NCI-H1417 treated with DMSO at 0.1 percent for 48 hours (cell line): ENCODE results near the gene ABLIM1.

Source experiments
- DNase-seq: peaks from one replicate; lab custom pipeline; 2025; lab: John Stamatoyannopoulos, UW

Gene ABLIM1

DNA sequence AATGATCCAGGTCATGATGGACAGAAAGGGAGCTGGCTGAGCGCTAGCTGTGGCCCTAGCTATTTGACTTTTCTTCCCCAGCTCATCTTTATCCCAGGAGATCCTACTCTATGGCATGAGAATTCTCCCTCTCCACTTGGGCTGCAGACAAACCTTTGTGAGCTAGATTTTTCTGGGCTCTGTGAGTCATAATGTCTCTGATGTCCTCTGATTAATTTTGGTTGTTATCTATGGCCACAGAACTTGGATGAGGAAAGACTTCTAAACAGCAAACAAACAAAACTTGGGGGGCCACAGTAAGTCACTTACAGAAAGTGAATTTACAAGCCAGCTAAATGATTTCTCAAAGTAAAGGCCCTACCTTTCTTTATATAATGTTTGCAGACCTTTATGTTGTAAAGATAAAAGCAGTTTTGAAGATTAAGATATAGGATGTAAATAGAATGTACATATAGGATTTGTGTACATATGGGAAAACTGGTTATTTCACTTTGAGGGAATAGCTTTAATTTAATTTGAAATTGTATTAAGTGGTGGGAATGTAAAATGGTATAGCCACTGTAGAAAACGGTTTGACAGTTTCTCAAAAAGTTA lies 10.4 kb downstream of the ABLIM1 start:
- no peak for DNase-seq

DNA sequence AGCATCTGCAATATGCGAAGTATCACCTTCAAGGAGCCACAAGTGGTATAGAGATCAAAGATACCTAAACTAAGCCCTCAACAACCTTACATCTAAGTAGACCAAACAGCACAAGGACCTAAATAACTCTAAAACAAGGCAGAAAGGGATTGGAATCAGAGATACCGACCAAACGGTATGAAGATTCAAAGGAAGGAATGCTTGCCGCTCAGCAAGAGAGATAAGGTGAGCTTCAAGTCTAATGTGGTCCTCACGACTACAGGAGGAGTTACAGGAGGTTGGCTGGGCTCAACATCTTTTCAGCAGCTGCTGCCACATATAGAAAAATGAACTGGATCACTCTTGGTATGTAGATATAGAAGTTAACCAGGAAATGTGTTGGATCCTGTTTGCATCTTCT lies 11.6 kb downstream of the ABLIM1 start:
- no peak for DNase-seq

DNA sequence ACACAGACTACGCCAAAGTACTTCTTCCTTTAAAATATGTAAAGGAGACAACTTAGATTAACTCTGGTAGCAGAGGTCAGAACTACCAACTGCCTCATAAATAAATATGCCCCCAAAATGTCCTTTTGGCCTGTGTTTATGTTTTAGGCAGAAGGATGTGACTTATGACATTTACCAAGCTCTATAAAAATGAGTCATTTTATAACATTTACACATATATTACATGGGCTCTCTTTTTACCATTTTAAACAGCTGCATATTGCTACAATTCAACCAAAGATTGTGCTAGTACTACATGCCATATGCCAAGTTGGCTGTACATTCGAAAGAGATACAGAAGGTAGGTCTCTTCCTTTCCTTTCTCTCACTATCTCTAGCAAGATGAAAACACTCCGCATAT lies 12.4 kb downstream of the ABLIM1 start:
- DNase-seq = no peak

DNA sequence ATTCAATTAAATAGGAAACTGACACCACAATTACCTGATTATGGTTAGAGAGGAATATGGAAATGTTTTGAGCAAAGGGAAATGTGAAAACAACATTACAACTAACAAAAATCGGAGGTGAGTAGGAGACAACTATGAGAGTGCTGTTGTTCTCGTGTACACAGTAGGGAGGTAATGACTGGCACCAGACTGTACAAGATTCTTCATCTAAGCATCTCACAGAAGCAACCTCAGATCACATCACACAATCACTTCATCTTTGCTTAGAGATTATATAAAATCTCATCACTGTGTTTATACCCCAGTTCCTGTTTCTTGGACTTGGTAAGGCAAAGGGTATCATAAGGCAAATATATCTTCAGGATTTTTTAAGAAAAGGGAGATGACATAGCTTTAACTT lies 14.9 kb downstream of the ABLIM1 start:
- DNase-seq = no peak

DNA sequence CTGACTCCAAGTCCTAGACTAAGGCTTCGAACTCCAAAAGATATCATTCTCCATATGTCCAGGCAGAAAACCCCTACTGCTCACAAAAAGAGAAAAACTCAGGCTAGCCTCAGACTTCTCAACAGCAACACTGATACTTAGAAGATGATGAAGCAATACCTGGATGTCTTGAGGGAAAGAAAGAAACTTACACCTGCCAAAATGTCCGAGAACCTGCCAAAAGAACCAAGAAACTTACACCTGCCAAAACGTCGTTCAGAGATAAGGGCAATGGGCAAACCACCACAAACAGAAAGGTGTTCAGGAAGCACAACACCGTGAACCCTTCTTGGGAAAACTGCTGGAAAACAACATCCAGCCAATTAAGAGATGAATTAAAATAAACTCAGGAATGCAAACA lies 15.3 kb downstream of the ABLIM1 start:
- DNase-seq = no peak

- no peak for DNase-seq
These were observed 19.1 kb downstream of the ABLIM1 start for GRCh38 chr10:114638821-114639625.

DNA sequence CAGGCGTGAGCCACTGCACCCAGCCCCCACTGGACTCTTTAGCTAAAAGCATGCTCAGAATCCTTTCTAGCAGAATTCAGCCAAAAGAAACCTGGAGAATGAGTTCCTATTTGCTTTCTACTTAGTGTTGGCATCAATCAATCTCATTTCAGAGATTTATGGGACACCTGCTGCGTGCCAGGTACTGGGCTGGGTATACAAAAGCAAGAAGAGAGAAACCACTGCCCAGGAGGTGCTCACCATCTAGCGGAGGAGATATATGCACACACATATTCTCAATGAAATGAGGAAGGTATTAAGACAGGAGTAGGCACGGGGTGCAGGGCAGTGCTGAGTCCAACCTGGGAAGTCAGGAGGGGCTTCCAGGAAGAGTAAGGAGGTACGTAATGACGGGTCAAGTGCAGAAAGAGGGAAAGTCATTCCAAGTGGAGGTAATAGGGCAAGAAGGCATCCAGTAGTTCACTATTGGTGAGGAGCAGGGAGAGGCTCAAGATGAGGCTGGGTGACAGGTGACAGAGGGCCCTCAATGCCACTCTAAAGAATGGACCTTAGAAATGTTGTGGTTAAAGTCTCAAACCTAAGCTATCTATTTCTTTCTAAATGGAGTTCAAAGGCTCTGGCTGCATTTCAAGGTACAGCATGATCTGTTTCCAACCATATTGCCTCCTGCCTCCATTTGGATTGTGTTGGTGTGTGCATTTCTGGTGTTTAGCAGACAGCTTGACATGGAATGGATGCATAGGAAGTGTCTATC lies 22.1 kb downstream of the ABLIM1 start:
- DNase-seq = no peak

GRCh38 chr10:114635101-114635500 lies 23.0 kb downstream of the ABLIM1 start:
- no peak for DNase-seq

GRCh38 chr10:114634609-114634979 lies 23.5 kb downstream of the ABLIM1 start:
- DNase-seq = no peak

DNA sequence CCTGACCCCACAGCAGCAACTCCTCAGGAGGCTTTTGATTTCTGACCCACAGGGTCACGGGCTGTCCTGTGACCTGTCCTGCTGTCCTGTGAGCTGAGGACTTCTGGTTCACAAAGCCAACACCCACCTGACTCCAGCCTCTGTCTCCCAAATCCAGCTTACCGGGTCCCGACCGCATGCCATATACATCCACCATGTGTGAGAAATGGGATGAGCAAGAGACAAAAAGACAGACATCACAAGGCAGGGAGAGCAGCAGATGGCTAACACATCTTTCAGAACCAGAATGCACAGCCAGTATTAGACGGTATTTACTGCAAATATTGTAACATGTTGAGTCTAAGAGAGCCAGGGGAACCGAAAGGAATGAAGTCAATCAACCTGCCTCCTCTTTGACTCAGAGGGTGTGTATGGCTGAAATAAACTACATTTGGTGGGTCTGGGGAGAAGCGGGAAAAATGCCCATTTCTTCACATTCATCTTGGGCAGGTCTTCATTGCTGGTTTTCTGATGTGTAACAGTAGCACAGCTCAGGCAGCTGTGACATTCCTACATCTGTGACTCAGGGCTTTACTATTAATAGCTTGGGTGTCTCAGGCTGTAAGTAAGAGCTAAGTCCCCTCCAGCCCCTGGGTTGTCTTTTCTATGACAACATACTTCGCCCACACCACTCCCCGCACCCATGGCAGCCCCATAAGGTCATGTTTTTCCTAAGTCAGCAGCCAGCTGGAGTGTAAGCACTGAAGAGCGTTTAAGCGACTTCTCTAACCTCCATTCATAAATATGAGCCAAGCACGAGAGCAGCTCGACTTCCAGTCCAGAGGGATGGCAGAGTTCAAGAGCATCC lies 25.0 kb downstream of the ABLIM1 start:
- no peak for DNase-seq

DNA sequence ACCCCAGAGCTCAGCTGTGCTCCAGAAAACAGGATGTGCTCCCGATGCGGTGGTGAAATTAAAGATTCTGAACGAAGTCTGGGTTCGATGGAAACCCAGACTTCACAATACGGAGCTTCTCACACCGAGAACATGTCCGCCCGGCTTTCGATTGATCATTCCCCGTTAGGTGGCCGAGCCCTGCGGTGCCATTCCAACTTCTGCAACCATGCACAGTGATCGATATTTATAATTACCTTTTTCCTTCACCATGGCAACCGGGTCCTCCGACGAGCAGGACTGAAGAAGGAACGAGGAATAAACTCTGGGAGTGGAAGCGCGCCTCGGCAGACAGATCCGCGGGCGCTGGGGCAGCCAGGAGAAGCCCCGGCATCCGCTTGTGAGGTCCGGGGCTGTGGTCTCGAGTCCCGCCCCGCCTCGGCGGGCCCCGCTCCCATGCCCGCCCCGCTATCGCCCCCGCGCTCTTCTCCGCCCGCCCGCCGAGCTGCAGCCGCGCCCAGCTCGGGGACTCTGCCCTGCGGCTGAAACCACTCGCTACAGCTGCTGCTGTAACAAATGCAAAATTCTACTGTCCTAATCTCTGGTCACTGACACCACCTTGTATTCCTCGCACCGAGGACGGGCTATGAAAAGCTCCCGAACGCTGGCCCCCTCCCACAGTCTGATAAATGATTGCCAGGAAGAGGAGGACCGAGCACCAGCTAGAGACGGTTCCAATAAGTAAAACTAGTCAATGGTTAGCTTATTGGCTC lies 26.2 kb downstream of the ABLIM1 start:
- no peak for DNase-seq

- no peak for DNase-seq
These were observed 26.9 kb downstream of the ABLIM1 start for GRCh38 chr10:114631090-114631665.

GRCh38 chr10:114629824-114630730 lies 28.0 kb downstream of the ABLIM1 start:
- no peak for DNase-seq

- DNase-seq = no peak
These were observed 28.8 kb downstream of the ABLIM1 start for GRCh38 chr10:114629083-114629823.

- DNase-seq = no peak
These were observed 30.0 kb downstream of the ABLIM1 start for GRCh38 chr10:114628106-114628505.

GRCh38 chr10:114626841-114627240 lies 31.2 kb downstream of the ABLIM1 start:
- DNase-seq = no peak

GRCh38 chr10:114624951-114625780 lies 32.9 kb downstream of the ABLIM1 start:
- DNase-seq = no peak

DNA sequence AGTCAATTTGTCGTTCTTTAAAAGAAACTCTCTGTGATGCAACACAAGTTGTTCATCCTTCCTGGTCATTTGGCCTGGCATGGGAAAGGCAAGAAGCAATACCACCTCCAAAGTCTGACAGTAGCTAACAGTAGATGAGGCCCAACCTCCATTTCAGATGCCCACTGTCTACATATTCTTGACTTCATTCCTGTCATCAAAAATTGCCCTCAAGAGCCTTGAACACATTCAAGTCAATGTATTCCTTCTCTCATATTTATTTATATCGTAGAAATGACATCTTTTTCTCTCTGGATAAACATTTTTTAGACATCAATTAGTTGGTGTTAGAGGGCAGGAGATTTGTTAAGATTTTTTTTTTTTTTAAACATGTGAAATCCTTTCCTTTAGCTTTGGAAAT lies 33.7 kb downstream of the ABLIM1 start:
- no peak for DNase-seq
